ENCODE measurements around the gene SFXN5.

- TF ChIP-seq CTCF (IDR thresholded peaks at IDR 0.05; ENCODE audit: insufficient read depth, low read length, poor library complexity, severe bottlenecking), result no peak
- no peak for TF ChIP-seq EZH2phosphoT487 (conservative IDR thresholded peaks at IDR 0.05; ENCODE audit: low read length)
Measured at GRCh38 chr2:72931280-72931910, 140.1 kb downstream of the SFXN5 start.
